ENCODE measurements around the gene WWOX.

WWOX gene

GRCh38 chr16:78740269-78740668 lies 640.8 kb downstream of the WWOX start:
- DNase-seq (ENCODE audit: low spot score) = no peak

- no peak for DNase-seq (ENCODE audit: low spot score)
Observed at GRCh38 chr16:78742501-78743283, 643.2 kb downstream of the WWOX start.

- DNase-seq (ENCODE audit: low spot score) = no peak
Observed at GRCh38 chr16:78743556-78743955, 644.1 kb downstream of the WWOX start.

- DNase-seq (ENCODE audit: low spot score) = no peak
Observed at GRCh38 chr16:78744099-78744498, 644.6 kb downstream of the WWOX start.

GRCh38 chr16:78744796-78745107 lies 645.3 kb downstream of the WWOX start:
- no peak for DNase-seq (ENCODE audit: low spot score)

- no peak for DNase-seq (ENCODE audit: low spot score)
Observed at GRCh38 chr16:78745108-78746019, 645.9 kb downstream of the WWOX start.

- DNase-seq (ENCODE audit: low spot score) = no peak
Observed at GRCh38 chr16:78746718-78747117, 647.3 kb downstream of the WWOX start.

GRCh38 chr16:78748220-78748929 lies 648.9 kb downstream of the WWOX start:
- no peak for DNase-seq (ENCODE audit: low spot score)

- DNase-seq (ENCODE audit: low spot score) = no peak
Observed at GRCh38 chr16:78749745-78750268, 650.4 kb downstream of the WWOX start.

GRCh38 chr16:78750611-78751010 lies 651.2 kb downstream of the WWOX start:
- no peak for DNase-seq (ENCODE audit: low spot score)

GRCh38 chr16:78751601-78752000 lies 652.1 kb downstream of the WWOX start:
- DNase-seq (ENCODE audit: low spot score) = no peak

- no peak for DNase-seq (ENCODE audit: low spot score)
Observed at GRCh38 chr16:78754713-78755112, 655.3 kb downstream of the WWOX start.

- no peak for DNase-seq (ENCODE audit: low spot score)
Observed at GRCh38 chr16:78755751-78756661, 656.6 kb downstream of the WWOX start.

- DNase-seq (ENCODE audit: low spot score) = no peak
Observed at GRCh38 chr16:78759596-78759995, 660.1 kb downstream of the WWOX start.

GRCh38 chr16:78760611-78761010 lies 661.2 kb downstream of the WWOX start:
- no peak for DNase-seq (ENCODE audit: low spot score)

- no peak for DNase-seq (ENCODE audit: low spot score)
Observed at GRCh38 chr16:78761427-78761826, 662.0 kb downstream of the WWOX start.

- DNase-seq (ENCODE audit: low spot score) = no peak
Observed at GRCh38 chr16:78762222-78762621, 662.8 kb downstream of the WWOX start.

GRCh38 chr16:78763821-78764440 lies 664.5 kb downstream of the WWOX start:
- no peak for DNase-seq (ENCODE audit: low spot score)

GRCh38 chr16:78764478-78764877 lies 665.0 kb downstream of the WWOX start:
- no peak for DNase-seq (ENCODE audit: low spot score)

- DNase-seq (ENCODE audit: low spot score) = no peak
Observed at GRCh38 chr16:78768226-78768625, 668.8 kb downstream of the WWOX start.

GRCh38 chr16:78768718-78769117 lies 669.3 kb downstream of the WWOX start:
- no peak for DNase-seq (ENCODE audit: low spot score)

Measured in ecto neural progenitor cell (in vitro differentiated cells).